ENCODE results near the gene MARK3.
A peak's percentile ranks its signal among the peaks of the same experiment; 100 is the strongest.

The MARK3 gene

GRCh38 chr14:103512701-103513611, 127.7 kb downstream of the MARK3 start:
- H3K4me3 ChIP-seq (ENCODE audit: low read depth, low read length) = no peak overlapping the region
- peak; percentile 36 for DNase-seq (ENCODE audit: low read depth)
- TF ChIP-seq CTCF (conservative IDR thresholded peaks at IDR 0.05; ENCODE audit: low read depth, low read length) = no peak

GRCh38 chr14:103514596-103515421, 129.6 kb downstream of the MARK3 start:
- H3K4me3 ChIP-seq (ENCODE audit: low read depth, low read length) = no peak overlapping the region
- no peak for TF ChIP-seq CTCF (conservative IDR thresholded peaks at IDR 0.05; ENCODE audit: low read depth, low read length)
- no peak for DNase-seq (ENCODE audit: low read depth)

GRCh38 chr14:103516426-103517173, 131.4 kb downstream of the MARK3 start:
- DNase-seq (ENCODE audit: low read depth) = no peak
- no peak overlapping the region for H3K4me3 ChIP-seq (ENCODE audit: low read depth, low read length)
- no peak for TF ChIP-seq CTCF (conservative IDR thresholded peaks at IDR 0.05; ENCODE audit: low read depth, low read length)

DNA sequence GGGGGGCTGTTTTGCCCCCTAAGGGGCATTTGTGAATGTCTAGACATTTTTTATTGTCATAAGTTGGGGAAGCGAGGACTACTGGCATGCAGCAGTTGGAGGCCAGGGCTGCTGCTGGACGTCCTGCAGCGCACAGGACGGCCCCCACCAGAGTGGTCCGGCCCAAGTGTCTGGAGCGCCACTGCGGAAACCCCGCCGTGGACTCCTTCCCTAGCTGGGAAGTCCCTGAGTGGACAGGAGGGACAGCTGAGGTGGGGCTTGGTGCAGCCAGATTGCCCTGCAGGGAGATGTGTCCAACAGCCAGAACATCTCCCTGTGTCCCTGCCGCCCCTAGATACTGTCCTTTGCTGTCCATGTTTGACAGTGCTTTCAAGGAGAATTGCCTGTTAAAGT, 132.0 kb downstream of the MARK3 start:
- TF ChIP-seq CTCF (conservative IDR thresholded peaks at IDR 0.05; ENCODE audit: low read depth, low read length) = no peak

DNA sequence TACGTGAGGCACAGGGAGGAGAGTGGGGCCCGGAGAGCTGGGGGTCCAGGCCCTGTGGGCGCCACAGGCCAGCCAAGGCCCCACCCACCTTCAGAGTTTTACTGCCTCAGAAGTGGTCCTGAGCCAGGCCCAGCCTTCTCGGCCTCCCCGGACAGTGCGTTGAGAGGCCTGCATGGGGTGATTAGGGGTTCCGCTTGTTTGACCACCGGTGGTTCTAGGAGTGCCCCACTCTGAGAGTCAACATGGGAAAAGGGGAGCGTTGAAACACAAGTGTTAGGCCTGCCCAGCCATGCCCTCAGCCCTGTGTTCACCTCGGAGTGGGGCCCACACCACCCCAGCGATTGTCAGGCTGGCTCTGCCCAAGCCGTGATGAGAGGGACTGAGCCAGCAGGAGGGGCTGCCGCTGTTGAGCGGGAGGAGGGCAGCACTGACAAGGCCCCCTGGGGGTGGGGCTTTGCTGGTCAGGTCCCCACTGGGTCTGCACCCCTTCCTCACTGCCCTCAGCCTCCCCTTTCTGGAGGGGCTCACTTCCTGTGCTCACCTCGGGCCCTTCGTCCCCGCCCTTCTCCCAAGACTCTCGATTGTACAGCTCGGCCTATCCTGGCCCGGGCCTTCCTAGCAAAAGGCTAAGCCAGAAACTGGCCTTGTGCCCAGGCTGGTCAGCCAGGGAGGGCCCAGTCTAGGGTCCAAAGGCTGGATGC, 132.7 kb downstream of the MARK3 start:
- DNase-seq (ENCODE audit: low read depth) = no peak
- TF ChIP-seq CTCF (conservative IDR thresholded peaks at IDR 0.05; ENCODE audit: low read depth, low read length) = no peak

More for the DNA sequence above, 132.0 kb downstream of the MARK3 start:
- no peak for DNase-seq (ENCODE audit: low read depth)
- H3K4me3 ChIP-seq (ENCODE audit: low read depth, low read length) = no peak overlapping the region

DNA sequence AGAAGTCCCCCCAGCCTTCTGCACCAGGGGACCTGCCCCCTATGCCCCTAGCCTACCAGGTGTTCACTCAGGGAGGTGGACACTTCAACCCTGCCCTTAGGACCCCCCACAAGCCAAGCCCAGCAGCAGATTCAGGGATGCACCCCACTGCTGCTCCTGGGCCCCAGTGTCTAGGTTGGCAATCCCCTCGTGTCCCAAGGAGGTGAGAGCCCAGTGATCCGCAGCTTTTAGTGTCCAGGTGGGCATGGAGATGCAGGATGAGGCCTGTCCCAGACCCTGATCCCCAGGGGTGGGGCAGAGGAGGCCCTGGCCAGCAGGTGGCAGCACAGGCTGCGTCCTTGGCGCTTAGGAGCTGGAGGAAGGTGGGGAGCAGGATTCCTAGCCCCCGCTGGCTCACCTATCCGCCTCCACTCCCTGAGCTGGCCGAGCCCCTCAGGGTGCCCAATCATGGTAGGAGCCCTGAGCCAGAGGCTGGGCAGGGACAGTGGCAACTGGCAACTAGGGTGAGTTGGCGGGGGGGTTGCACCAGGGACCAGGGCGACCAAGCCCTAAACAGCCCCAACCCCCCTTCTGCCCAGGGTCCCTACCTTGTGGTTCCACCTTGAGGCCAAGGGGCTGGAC, 133.3 kb downstream of the MARK3 start:
- TF ChIP-seq CTCF (conservative IDR thresholded peaks at IDR 0.05; ENCODE audit: low read depth, low read length) = peak; percentile 89
- peak; percentile 49 for DNase-seq (ENCODE audit: low read depth)
- H3K4me3 ChIP-seq (ENCODE audit: low read depth, low read length) = no peak overlapping the region

More for the DNA sequence above, 132.7 kb downstream of the MARK3 start:
- no peak overlapping the region for H3K4me3 ChIP-seq (ENCODE audit: low read depth, low read length)

All from choroid plexus epithelial cell (primary cell).